HG03159 (cell line): ENCODE results near the gene RUNX3.

Experiments used
- ATAC-seq: cut with Tn5 transposase; IDR thresholded peaks from one replicate; pipeline ENCODE4 v1.9.1; 2021; ENCODE audit warnings: mild to moderate bottlenecking, moderate library complexity; ENCODE audit not compliant: unreplicated experiment

RUNX3 gene

GRCh38 chr1:24963943-24964693, 34.0 kb upstream of the RUNX3 start:
- no peak for ATAC-seq

GRCh38 chr1:24963099-24963872, 33.2 kb upstream of the RUNX3 start:
- no peak for ATAC-seq

GRCh38 chr1:24961961-24962861, 32.1 kb upstream of the RUNX3 start:
- no peak for ATAC-seq

GRCh38 chr1:24961334-24961733, 31.3 kb upstream of the RUNX3 start:
- ATAC-seq = no peak

- ATAC-seq = no peak
These were observed 30.2 kb upstream of the RUNX3 start for GRCh38 chr1:24960071-24960801.

GRCh38 chr1:24959623-24959975, 29.5 kb upstream of the RUNX3 start:
- no peak for ATAC-seq

GRCh38 chr1:24958766-24959622, 28.9 kb upstream of the RUNX3 start:
- no peak for ATAC-seq

GRCh38 chr1:24957808-24958752, 28.0 kb upstream of the RUNX3 start:
- ATAC-seq = no peak

GRCh38 chr1:24957016-24957807, 27.1 kb upstream of the RUNX3 start:
- ATAC-seq = no peak

GRCh38 chr1:24955779-24956365, 25.8 kb upstream of the RUNX3 start:
- ATAC-seq = no peak

GRCh38 chr1:24955161-24955560, 25.1 kb upstream of the RUNX3 start:
- peak; percentile 54 for ATAC-seq

GRCh38 chr1:24954631-24955030, 24.6 kb upstream of the RUNX3 start:
- ATAC-seq = no peak

GRCh38 chr1:24954022-24954421, 23.9 kb upstream of the RUNX3 start:
- no peak for ATAC-seq

GRCh38 chr1:24952413-24952841, 22.4 kb upstream of the RUNX3 start:
- ATAC-seq = no peak

GRCh38 chr1:24951810-24952412, 21.8 kb upstream of the RUNX3 start:
- ATAC-seq = no peak

GRCh38 chr1:24951337-24951736, 21.3 kb upstream of the RUNX3 start:
- ATAC-seq = no peak

GRCh38 chr1:24949331-24949881, 19.3 kb upstream of the RUNX3 start:
- ATAC-seq = no peak
